Upper lobe of left lung (tissue), 4 donors: Measurements from ENCODE around the gene GPC5.

Experiments
- POLR2AphosphoS5 ChIP-seq, 2 donors: sonication (generic); formaldehyde crosslinking; IDR thresholded peaks; one replicate each; pipeline ENCODE4 v1.5.1; 2017; ENCODE audit warnings: antibody characterized with exemption in 2 of 2
- TF ChIP-seq, protein P1 (sequence below), 6 experiments: fragments of 450-650 bp in 4 of 6; fragments of 200-600 bp in 2 of 6; sonication (generic) in 2 of 6; IDR thresholded peaks; one replicate each; pipeline ENCODE4 v1.5.1; 2016 to 2019; ENCODE audit warnings: antibody characterized with exemption in 6 of 6

DNA sequence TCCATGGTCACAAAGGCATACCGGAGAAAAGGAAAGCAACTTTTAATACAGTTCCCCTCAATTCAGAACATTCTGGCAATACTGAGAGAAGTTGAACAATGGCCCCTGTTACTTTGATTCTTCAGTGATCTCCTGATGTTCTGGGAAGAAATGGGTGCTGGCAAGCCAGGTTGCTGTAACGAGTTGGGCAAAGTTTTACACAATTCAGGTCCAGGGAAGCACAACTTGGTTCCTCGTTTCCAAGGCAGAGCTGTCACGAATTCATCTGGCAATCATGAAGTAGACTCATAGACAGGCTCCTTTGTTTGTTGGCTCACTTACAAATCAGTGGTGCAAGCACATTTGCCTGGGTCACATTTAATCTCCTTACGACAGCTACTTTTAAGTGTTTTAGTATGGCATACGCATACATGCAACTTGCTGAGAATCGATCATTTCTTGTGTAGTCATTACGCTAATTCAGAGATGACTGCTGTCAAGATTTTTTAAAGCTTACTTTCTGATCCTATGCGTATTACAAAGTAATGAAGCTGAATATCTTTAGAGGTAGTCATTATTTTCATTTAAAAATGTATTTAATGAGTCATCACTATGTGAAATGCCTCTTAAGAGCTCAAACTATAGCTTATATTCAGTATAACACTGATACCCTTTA lies 174.7 kb downstream of the GPC5 start:
- TF ChIP-seq, protein P1, sequence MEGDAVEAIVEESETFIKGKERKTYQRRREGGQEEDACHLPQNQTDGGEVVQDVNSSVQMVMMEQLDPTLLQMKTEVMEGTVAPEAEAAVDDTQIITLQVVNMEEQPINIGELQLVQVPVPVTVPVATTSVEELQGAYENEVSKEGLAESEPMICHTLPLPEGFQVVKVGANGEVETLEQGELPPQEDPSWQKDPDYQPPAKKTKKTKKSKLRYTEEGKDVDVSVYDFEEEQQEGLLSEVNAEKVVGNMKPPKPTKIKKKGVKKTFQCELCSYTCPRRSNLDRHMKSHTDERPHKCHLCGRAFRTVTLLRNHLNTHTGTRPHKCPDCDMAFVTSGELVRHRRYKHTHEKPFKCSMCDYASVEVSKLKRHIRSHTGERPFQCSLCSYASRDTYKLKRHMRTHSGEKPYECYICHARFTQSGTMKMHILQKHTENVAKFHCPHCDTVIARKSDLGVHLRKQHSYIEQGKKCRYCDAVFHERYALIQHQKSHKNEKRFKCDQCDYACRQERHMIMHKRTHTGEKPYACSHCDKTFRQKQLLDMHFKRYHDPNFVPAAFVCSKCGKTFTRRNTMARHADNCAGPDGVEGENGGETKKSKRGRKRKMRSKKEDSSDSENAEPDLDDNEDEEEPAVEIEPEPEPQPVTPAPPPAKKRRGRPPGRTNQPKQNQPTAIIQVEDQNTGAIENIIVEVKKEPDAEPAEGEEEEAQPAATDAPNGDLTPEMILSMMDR (IDR thresholded peaks at IDR 0.05), result no peak
- no peak for TF ChIP-seq POLR2AphosphoS5 (IDR thresholded peaks at IDR 0.05)
